SK-N-SH (cell line): ENCODE measurements around the gene ATP6V1F. TPM values are rescaled to one million over a fixed set of nuclear protein-coding genes. Genes with fewer than 3 reads are reported as not detected.

ENCODE experiments used
- polyA plus RNA-seq, 3 experiments: library from polyadenylated mRNA; depleted of rRNA; stranded (reverse); fragments of >200 nt; gene quantifications; 2 replicates each; pipeline ENCODE4 v1.2.3, GENCODE V29; 2012

ATP6V1F gene
- polyA plus RNA-seq, 1 of the 3 experiments (the other 2 are of a cell fraction): 495 TPM

Other genes starting within 250 kb of the ATP6V1F start
- 1.2 TPM in 2 replicates for gene GARIN1A, start 190.6 kb upstream of the ATP6V1F start, polyA plus RNA-seq (2012; rRNA removed)
- 195 and 294 TPM in 2 replicates for gene CALU, start 123.5 kb upstream of the ATP6V1F start, polyA plus RNA-seq (2012; rRNA removed)
- 0.05 TPM in 1 of 2 replicates, not detected in the other for gene OPN1SW, start 87.1 kb upstream of the ATP6V1F start, polyA plus RNA-seq (2012; rRNA removed)
- gene CCDC136, start 70.9 kb upstream of the ATP6V1F start, polyA plus RNA-seq (2012; rRNA removed): 48.4 and 65.3 TPM in 2 replicates
- gene FLNC, start 32.5 kb upstream of the ATP6V1F start, polyA plus RNA-seq (2012; rRNA removed): 22.5 and 43.7 TPM in 2 replicates
- gene KCP, start 47.9 kb downstream of the ATP6V1F start, polyA plus RNA-seq (2012; rRNA removed): not detected in 2 replicates
- 0.62 and 1.0 TPM in 2 replicates for gene IRF5, start 75.1 kb downstream of the ATP6V1F start, polyA plus RNA-seq (2012; rRNA removed)
- 27.8 and 32.7 TPM in 2 replicates for gene TNPO3, start 192.3 kb downstream of the ATP6V1F start, polyA plus RNA-seq (2012; rRNA removed)